T-helper 2 cell treated with Interferon-gamma antibody and Interleukin-4, amounts not matched to agents 5 μg/mL and 100 μg/mL, for 36 hours (primary cell): ENCODE results near the gene NF1.

Experiments
- DNase-seq: peaks from one replicate; pipeline ENCODE4 v3.0.0; 2021; ENCODE audit warnings: low spot score
- H3K27ac Mint-ChIP-seq: one replicate; pipeline ENCODE4 v1.8.0; 2021; ENCODE audit warnings: mild to moderate bottlenecking, mixed read lengths
- H3K27me3 Mint-ChIP-seq: one replicate; pipeline ENCODE4 v1.8.0; 2021; ENCODE audit warnings: low read depth, mixed read lengths
- H3K36me3 Mint-ChIP-seq: one replicate; pipeline ENCODE4 v1.8.0; 2021; ENCODE audit warnings: low read depth, mixed read lengths
- H3K4me1 Mint-ChIP-seq: one replicate; pipeline ENCODE4 v1.8.0; 2021; ENCODE audit warnings: low read depth, mixed read lengths
- H3K4me3 Mint-ChIP-seq: one replicate; pipeline ENCODE4 v1.8.0; 2022; ENCODE audit warnings: mild to moderate bottlenecking, moderate library complexity, mixed read lengths
- H3K9me3 Mint-ChIP-seq: one replicate; pipeline ENCODE4 v1.8.0; 2021; ENCODE audit warnings: mixed read lengths

Gene NF1

DNA sequence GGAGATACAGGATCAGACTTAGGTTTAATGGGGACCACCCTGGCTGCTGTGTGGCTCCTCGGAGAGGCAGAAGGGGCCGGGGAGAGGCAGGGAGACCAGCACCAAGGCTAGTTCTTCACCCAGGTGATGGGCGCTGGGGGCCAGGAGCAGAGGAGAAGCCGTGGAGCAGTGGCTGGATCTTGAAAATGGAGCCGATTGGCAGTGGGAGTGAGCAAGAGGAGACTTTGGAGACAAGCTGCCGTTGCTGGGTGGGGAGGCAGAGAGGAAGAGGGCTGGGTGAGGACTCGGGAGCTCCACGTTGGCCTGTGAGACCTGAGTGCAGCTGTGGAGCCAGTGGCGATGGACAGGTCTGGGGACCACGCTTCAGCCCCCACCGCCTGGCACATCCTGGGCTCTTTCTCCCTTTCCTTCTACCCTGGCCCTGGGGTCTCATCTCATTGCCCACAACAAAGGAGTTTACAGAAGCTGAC lies 305.7 kb downstream of the NF1 start:
- no peak overlapping the region for H3K27ac Mint-ChIP-seq
- DNase-seq = no peak
- no peaks in the 10 kb centered on the region for H3K4me1 Mint-ChIP-seq
- H3K36me3 Mint-ChIP-seq = no peaks in the 10 kb centered on the region
- H3K27me3 Mint-ChIP-seq = peaks cover 7% of the 10 kb centered on the region
- no peaks in the 10 kb centered on the region for H3K9me3 Mint-ChIP-seq
- H3K4me3 Mint-ChIP-seq = no peak overlapping the region

DNA sequence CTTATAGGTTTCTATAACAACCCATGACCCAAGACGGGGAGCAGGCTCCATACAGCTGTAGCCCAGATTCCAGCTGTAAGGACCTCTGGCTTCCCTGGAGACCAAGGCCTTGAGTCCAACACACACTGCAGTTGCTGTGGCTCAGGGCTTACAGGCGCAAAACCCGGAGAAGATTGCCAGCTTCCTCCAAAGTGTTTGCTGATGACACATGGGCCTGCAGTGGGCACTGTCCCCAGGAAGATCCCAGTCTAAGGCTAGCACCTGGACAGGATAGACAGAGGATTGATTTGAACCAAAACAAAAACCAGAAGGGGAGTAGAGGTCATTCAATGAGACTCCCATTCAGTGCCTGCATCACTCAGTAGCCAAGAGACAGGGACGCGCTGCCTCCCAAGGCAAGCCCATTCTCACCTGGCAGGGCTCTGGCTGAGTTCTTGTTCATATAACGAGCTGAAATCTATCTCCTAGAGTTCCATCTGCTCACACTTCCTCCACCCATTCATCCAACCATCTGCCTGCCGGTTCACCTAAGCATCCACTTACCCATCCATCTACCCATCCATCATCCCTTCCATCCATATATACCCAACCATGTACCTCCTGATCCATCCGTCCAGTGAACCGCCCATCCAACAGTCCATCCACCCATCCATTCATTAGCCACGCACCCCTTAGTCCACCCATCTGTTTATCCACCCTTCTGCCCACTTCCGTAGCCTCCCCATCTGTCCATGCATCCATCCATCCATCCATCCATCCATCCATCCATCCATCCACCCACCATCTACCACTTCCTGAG lies 306.9 kb downstream of the NF1 start:
- H3K27me3 Mint-ChIP-seq = peaks cover 6% of the 10 kb centered on the region
- H3K27ac Mint-ChIP-seq = no peak overlapping the region
- no peak overlapping the region for H3K4me3 Mint-ChIP-seq
- DNase-seq = no peak
- no peaks in the 10 kb centered on the region for H3K36me3 Mint-ChIP-seq
- no peaks in the 10 kb centered on the region for H3K9me3 Mint-ChIP-seq
- no peaks in the 10 kb centered on the region for H3K4me1 Mint-ChIP-seq

DNA sequence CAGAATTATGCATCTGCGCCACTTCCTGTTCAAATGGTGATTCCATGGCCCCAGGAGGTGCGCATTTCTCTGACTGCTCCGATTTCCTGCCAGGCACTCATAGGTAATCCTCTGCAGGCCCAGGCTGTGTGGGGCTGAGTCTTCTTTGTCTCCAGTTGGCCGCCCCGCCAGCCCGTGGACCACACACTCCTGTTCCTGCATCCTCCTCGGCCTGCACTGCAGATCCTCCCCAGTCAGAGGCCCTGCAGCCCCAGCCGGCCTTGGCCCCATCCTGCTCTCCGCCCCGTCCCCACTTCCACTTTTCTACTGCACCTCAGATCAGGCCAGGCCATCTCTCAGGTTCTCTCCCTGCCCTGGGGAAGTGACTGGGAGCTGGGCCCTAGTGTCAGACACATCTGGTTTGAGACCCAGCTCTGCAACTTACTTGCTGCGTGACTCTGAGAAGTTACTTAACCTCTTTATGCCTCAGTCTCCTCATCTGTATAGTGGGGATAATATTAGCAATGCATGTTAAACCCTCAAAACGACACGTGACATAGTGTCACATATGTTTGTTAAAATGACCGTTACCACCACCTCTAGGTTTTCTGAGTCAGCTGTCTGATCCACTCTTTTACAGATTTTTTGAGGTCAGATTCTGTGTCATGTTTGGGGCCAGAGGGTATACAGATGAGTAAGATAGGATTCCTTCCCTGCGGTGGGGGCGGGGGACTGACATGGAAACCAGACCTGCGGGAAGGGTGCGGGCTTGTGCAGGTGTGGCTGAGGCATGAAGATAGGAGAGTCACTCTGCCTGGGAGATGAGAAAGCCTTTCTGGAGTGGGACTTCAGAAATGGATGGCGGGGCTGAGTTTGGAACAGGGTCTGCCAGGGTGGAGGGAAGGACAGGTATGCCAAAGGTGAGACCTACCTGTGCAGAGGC lies 309.5 kb downstream of the NF1 start:
- Mint-ChIP-seq H3K27ac (no peak overlapping the region), H3K27me3 (peaks cover 11% of the 10 kb centered on the region), H3K4me3 (no peak overlapping the region), H3K36me3 (no peaks in the 10 kb centered on the region), H3K9me3 (no peaks in the 10 kb centered on the region), H3K4me1 (no peaks in the 10 kb centered on the region)
- DNase-seq = no peak

DNA sequence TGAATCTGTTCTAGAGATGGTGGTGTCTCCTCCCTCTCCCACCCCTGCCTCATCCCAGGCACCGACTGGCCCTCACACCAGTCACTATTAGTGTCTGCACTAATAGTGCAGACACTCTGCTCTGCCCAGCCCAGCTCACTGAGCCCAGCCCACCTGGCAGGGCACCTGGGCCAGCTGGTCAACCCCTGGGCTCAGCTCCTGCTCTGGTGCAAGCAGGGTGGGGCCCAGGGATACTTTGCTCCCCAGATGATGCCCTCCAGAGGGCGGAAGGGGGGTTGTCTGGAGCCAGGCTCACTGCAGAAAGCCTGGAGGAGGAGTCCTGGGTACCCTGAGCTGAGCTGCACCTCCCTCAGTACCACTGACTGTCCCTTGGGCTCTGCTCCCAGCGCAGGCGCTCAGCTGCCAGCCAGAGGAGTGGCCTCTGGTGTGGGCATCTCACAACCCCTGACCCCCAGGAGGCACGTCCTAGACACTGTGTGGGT lies 311.2 kb downstream of the NF1 start:
- Mint-ChIP-seq H3K9me3 (no peaks in the 10 kb centered on the region), H3K4me3 (no peak overlapping the region), H3K4me1 (no peaks in the 10 kb centered on the region), H3K27ac (no peak overlapping the region), H3K36me3 (no peaks in the 10 kb centered on the region), H3K27me3 (peaks cover 11% of the 10 kb centered on the region)
- DNase-seq = no peak

DNA sequence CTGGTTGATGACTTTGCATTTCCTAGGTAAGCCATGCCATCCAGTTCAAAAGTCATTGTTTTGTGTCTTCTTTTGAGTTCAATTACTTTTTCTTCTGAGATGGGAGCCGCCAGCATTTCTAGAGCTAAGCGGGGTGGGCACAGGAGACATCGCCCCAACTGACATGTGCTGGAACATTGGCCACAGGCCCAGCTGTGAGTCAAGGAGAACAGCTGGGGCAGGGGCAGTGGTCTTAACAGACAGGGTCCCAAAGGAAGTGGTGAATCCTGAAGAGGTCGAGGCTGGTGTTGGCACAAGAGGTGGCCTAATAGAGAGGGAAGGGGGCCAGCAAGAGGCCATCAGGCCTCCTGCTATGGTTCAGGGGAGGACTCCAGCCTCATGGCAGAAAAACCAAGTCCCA lies 313.8 kb downstream of the NF1 start:
- no peaks in the 10 kb centered on the region for H3K4me1 Mint-ChIP-seq
- H3K9me3 Mint-ChIP-seq = no peaks in the 10 kb centered on the region
- no peaks in the 10 kb centered on the region for H3K36me3 Mint-ChIP-seq
- H3K4me3 Mint-ChIP-seq = no peak overlapping the region
- no peak for DNase-seq
- no peak overlapping the region for H3K27ac Mint-ChIP-seq
- H3K27me3 Mint-ChIP-seq = peaks cover 11% of the 10 kb centered on the region

DNA sequence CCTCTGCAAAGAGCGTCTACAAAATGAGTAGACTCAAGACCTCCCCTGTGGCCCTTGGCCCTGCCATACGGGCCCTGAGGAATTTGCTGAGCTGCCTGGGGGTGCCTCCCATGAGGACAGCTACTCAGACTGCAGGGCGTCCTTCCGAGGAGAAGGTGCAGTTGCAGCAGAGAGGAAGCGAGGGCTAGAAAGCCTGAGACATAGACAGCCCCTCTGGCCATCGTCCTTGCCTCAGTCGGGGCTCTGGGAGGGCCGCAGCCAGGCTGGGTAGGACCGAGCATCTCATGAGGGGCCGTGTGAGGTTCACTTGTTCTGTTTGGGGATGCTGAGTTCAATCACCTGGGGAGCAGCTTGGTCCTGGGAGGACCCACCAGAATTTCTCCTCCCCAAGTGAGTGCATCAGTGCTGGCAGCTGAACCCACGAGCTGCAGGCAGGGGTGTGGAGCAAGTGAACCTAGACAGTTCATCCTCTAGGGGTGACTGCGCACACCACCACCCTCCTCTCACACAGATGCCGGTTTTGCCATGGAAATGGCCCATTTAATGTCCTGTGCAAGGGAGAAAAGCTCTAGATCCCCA lies 317.0 kb downstream of the NF1 start:
- Mint-ChIP-seq H3K27ac (no peak overlapping the region), H3K4me3 (no peak overlapping the region), H3K9me3 (no peaks in the 10 kb centered on the region), H3K4me1 (no peaks in the 10 kb centered on the region), H3K36me3 (no peaks in the 10 kb centered on the region), H3K27me3 (peaks cover 6% of the 10 kb centered on the region)
- no peak for DNase-seq

DNA sequence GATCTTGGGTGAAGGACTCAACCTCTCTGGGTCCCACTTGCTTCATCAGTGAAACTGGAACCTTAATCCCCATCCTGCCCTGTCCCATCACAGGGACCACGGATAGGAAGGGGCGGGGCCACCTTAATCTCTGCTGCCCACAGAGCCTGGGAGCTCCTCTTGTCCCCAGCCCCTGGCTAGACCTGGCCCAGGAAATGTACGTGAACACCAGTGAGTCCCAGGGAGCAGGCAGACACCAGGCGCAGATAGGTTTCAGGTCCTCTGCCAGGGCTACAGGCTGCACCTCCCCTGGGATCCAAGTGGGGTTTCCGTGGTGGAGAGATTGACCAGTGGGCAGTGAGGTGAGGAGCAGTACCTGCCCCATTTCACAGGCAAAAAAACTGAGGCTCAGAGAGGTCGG lies 317.7 kb downstream of the NF1 start:
- no peaks in the 10 kb centered on the region for H3K4me1 Mint-ChIP-seq
- no peaks in the 10 kb centered on the region for H3K9me3 Mint-ChIP-seq
- no peak for DNase-seq

DNA sequence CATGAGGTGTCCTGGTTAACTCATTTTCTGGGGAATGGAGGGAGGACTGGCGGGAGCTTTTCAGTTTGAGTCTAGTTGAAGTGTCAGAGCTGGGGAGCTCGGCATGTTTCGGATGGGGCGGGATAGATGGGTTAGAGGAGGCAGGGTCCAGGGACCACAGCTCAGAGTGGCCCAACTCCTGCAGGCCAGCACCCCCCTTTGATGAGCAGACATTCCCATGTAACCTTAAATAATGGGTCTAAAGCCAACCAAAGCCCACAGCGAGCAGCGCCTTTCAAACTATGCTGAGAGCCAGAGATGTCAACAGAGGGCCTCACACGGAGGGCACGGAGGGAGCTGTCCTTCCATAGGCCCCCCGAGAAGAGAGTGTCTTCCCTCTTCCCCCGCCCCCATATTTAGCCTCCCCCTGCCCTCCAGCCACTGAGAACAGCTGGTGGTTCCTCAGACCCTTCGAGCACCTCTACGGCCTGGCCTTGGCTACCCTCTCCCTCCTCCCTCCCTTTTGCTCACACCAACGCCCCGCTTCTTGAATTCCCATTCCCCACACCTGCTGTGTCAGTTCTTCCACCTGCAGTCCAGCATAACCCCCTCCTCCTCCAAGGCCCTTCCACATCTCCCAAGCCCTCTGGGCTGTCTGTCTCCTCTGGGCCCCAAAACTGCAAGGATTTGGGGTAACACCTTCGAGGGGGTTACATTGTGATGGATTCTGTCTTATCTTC lies 318.5 kb downstream of the NF1 start:
- Mint-ChIP-seq H3K4me1 (no peaks in the 10 kb centered on the region), H3K27me3 (no peaks in the 10 kb centered on the region), H3K4me3 (no peak overlapping the region), H3K9me3 (no peaks in the 10 kb centered on the region), H3K27ac (no peak overlapping the region), H3K36me3 (no peaks in the 10 kb centered on the region)
- no peak for DNase-seq

More for the DNA sequence above, 317.7 kb downstream of the NF1 start:
- H3K27ac Mint-ChIP-seq = no peak overlapping the region
- H3K4me3 Mint-ChIP-seq = no peak overlapping the region
- H3K27me3 Mint-ChIP-seq = peaks cover 3% of the 10 kb centered on the region
- H3K36me3 Mint-ChIP-seq = no peaks in the 10 kb centered on the region

DNA sequence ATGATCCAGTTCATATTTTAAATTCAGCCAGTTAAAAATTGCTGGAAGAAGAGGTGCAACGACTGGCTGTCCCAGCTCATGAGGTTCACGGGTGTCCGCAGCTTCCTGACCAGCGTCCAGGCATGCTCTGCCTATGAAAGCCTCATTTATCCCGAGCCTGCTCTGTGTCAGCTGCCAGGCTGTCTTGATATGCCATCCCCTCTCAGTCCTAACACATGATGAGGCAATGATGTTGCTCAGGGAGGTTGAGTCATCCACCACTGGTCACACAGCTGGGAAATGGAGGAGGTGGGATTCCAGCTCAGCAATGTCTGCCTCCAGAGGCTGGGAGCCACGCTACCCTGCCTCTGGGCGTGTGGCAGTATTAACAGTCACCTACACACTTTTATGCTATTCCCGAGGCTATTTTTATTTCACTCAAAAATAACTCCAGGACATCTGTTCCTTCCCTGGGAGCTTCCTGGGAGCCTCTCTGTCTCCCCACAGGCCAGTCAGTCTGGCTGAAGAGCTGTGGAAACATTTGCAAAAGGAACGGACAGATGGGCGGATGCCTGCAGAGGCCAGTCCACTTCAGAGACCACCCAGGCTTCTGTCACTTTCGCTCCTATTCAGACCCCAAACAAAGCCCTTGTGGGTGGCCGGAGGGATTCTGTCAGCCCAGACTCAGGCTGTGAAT lies 319.2 kb downstream of the NF1 start:
- no peak overlapping the region for H3K4me3 Mint-ChIP-seq
- no peak overlapping the region for H3K27ac Mint-ChIP-seq
- H3K36me3 Mint-ChIP-seq = no peaks in the 10 kb centered on the region
- DNase-seq = no peak
- H3K4me1 Mint-ChIP-seq = no peaks in the 10 kb centered on the region
- H3K27me3 Mint-ChIP-seq = no peaks in the 10 kb centered on the region
- no peaks in the 10 kb centered on the region for H3K9me3 Mint-ChIP-seq

DNA sequence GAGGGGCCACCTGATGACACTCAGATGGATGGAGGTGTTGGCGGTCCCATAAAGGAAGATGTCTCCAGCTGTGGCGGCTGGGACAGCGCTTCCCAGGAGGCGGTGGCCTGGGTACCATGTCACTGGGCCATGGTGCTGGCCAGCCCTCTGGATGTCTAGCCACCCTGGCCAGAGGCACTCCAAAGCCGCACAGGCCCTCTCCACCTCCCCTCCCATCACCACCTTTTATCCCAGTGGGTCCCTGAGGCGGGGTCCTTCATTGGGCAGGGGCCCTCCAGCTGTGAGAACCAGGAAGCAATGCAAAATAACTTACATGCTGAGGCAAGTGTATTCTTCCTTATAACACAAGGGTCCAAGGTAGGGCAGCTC lies 319.8 kb downstream of the NF1 start:
- no peak for DNase-seq
- Mint-ChIP-seq H3K27me3 (no peaks in the 10 kb centered on the region), H3K4me3 (no peak overlapping the region), H3K36me3 (no peaks in the 10 kb centered on the region), H3K4me1 (no peaks in the 10 kb centered on the region), H3K27ac (no peak overlapping the region), H3K9me3 (no peaks in the 10 kb centered on the region)

DNA sequence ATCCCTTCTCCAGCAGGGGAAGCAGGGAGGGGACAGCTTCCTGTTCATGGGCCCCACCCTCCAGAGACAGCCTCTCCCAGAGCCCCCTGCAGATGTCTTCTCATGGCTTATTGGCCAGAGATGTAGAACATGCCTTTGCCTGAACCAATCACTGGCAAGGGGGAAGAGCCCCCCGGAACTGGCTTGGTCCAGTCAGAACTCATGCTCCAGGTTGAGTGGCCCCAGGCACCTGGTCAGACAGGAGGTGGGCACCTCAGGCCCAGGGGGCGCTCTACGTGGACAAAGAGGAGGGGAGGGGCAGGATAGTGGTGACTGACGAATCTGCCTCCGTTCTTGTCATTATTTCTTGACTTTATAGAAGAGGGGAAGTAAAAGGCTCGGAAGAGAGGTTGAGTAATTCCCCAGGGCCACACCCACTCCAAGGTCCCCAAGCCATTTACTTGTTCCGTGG lies 320.3 kb downstream of the NF1 start:
- no peak for DNase-seq
- H3K36me3 Mint-ChIP-seq = no peaks in the 10 kb centered on the region
- H3K27me3 Mint-ChIP-seq = no peaks in the 10 kb centered on the region
- no peak overlapping the region for H3K4me3 Mint-ChIP-seq
- H3K4me1 Mint-ChIP-seq = no peaks in the 10 kb centered on the region
- H3K27ac Mint-ChIP-seq = no peak overlapping the region
- no peaks in the 10 kb centered on the region for H3K9me3 Mint-ChIP-seq

DNA sequence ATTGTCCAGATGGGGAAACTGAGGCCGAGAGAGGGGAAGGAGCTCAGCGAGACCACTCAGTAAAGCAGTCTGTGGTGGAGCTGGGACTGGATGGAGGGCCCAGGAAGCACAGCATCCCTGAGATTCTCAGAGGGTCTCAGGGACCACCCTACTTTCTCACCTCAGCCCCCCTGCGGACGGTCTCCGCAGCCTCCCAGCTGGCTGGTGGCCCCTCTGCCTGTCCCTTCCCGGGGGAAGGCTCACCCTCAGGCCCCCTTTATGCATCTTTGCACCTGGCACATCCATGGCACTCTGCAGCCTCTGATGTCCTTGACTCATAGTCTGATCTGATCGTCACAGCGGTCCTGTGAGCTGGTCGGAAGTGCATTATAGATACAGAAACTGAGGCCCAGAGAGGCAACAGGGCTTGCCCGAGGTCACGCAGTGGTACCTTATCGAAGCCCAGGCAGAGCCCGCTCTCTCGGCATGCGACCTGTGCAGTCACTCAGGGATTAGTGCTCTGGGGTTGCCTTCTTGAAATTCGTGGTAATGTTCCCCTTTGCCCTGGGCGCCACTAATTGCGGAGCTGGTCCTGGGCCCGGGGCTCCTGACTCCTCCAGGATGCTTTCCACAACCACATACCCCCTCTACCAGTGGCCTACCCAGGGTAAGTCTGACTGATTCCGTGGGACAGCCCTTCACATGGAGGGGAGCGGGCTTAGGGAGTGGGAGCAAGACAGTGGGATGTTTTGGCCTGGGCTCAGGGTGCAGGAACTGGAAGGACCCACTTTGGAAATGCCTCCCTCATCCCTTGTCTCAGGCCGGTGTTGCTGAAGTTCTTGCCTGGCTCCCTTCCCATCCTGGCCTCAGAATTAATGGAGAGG lies 321.1 kb downstream of the NF1 start:
- Mint-ChIP-seq H3K27me3 (no peaks in the 10 kb centered on the region), H3K36me3 (no peaks in the 10 kb centered on the region), H3K4me1 (no peaks in the 10 kb centered on the region), H3K9me3 (no peaks in the 10 kb centered on the region), H3K4me3 (no peak overlapping the region), H3K27ac (no peak overlapping the region)
- no peak for DNase-seq
